Bronchial epithelial cell (primary cell): ENCODE data around the gene ATP1B1. TPM values are rescaled to one million over a fixed set of nuclear protein-coding genes. Genes with fewer than 3 reads are reported as not detected.

ENCODE experiments used
- DNase-seq: peaks from one replicate; pipeline ENCODE4 v3.0.0-alpha.2; 2010; ENCODE audit warnings: low read depth
- FAIRE-seq: peaks from 2 replicates; lab custom pipeline; 2011; peaks lifted over from hg19 to GRCh38; lab: Jason Lieb, UNC
- H3K27me3 ChIP-seq: 2 replicates; pipeline ENCODE4 v1.5.1; 2011; ENCODE audit warnings: low read length; ENCODE audit not compliant: control insufficient read depth, insufficient read depth
- H3K36me3 ChIP-seq: 2 replicates; pipeline ENCODE4 v1.5.1; 2011; ENCODE audit warnings: low read length; ENCODE audit not compliant: control insufficient read depth, insufficient read depth
- H3K4me3 ChIP-seq: 2 replicates; pipeline ENCODE4 v1.5.1; 2011; ENCODE audit warnings: mild to moderate bottlenecking, low read depth, low read length, control low read depth
- total RNA-seq: library from RNA; depleted of rRNA; stranded (reverse); fragments of >200 nt; gene quantifications from 2 replicates; pipeline ENCODE4 v1.2.1, GENCODE V29; 2014
- TF ChIP-seq, protein P1 (sequence below): IDR thresholded peaks from 2 replicates; pipeline ENCODE4 v1.5.1; 2011; ENCODE audit warnings: mild to moderate bottlenecking, moderate library complexity, low read length, control low read depth, inconsistent platforms; ENCODE audit not compliant: insufficient read depth, severe bottlenecking

Gene ATP1B1
- total RNA-seq, 1 donor from 2014 or later = 49.0 TPM

DNA sequence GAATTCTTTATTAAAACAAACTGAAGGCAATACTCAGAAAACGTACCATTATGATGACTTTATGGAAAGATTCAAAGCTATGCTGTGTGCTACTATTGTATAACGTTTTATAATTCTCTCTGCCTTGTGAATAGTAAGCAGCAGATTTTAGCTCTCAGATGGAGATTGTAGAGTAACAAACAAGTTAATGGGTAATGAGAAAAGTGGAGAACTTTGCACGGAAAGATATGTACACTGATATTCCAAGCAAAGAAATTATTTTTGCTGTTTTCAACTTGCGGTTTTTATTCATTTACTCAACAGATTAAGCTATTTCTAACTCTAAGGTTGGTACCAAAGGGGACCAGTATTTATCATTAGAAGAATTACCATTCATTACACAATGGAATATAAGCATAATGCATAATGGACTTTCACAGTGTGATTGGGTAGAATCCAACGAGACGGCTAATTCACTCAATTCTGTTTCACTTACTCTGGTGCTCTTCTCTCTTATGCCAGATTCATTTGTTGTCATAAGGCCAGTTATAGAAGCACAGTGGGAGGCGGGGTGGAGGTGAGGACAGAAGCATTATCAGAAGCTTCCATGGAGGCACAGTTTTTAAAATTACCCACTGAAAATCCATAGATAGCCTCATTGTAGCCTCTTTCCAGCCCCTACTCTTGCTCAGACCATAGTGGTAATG lies 38.6 kb downstream of the ATP1B1 start:
- Histone ChIP-seq H3K27me3 (no peaks in the 10 kb centered on the region), H3K4me3 (no peak overlapping the region), H3K36me3 (no peaks in the 10 kb centered on the region)
- FAIRE-seq (no peak), DNase-seq (no peak)
- TF ChIP-seq, protein P1, sequence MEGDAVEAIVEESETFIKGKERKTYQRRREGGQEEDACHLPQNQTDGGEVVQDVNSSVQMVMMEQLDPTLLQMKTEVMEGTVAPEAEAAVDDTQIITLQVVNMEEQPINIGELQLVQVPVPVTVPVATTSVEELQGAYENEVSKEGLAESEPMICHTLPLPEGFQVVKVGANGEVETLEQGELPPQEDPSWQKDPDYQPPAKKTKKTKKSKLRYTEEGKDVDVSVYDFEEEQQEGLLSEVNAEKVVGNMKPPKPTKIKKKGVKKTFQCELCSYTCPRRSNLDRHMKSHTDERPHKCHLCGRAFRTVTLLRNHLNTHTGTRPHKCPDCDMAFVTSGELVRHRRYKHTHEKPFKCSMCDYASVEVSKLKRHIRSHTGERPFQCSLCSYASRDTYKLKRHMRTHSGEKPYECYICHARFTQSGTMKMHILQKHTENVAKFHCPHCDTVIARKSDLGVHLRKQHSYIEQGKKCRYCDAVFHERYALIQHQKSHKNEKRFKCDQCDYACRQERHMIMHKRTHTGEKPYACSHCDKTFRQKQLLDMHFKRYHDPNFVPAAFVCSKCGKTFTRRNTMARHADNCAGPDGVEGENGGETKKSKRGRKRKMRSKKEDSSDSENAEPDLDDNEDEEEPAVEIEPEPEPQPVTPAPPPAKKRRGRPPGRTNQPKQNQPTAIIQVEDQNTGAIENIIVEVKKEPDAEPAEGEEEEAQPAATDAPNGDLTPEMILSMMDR = no peak

DNA sequence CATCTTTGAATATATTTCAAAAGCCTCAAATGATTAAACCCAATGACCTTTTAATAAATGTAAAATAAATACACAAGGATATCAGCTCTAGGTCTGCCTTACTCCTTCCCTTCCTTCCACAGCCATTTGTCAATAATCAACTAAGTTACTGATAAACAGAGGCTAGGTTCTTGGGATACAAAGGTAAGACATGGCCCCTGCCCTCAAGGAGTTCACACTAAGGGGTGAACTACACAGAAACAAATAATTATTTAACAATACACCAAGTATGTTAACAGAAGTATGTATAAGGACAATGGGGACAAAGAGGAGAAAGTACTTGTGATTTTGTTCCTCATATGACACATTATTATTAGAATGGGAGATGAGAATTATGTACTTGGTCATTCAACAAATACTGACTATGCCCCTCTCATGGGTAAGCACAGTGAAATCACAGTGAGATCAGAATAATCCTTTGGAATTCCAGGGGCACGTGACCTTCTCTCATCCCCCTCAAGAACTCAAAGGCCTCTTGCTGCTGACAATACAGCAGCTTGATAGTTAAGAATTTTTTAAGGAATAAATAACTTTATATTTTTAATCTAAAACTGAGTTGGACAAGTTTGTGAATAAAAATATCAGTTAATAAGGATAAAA lies 40.2 kb downstream of the ATP1B1 start:
- TF ChIP-seq, protein P1 = no peak
- DNase-seq (no peak), FAIRE-seq (no peak)
- no peak overlapping the region for H3K4me3 ChIP-seq
- no peaks in the 10 kb centered on the region for H3K27me3 ChIP-seq
- no peaks in the 10 kb centered on the region for H3K36me3 ChIP-seq

DNA sequence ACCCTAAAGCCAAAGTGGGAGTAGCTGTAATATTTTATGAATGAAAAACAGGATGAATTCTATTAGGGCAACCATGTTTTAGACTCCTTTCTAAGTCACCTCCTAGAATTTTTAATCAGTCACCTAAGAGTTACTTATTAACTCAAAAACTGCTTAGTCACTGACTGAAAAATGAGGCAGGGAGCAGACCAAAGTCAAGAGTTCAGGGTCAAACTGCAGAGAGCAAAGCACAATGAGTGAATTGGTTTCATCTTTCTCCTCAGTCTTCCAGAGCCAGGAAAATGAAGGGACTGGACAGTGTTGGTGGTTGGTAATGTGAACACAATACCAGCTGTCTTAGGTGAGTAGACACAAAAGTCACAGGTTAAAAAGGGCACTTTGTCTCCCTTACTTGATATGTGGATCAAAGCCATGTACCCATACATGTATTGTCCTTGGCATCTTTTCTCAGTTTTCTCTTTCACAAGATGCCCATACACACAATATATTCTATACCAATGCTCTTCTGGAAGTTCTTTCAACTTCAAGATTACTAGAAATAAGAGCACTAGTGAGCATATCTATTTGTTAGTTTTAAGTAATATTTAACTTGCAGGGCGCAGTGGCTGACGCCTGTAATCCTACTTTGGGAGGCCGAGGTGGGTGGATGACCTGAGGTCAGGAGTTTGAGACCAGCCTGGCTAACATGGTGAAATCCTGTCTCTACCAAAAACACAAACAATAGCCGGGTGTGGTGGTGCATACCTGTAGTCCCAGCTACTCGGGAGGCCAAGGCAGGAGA lies 42.2 kb downstream of the ATP1B1 start:
- H3K27me3 ChIP-seq = no peaks in the 10 kb centered on the region
- DNase-seq (no peak), FAIRE-seq (no peak)
- TF ChIP-seq, protein P1 = no peak
- H3K4me3 ChIP-seq = no peak overlapping the region
- no peaks in the 10 kb centered on the region for H3K36me3 ChIP-seq

DNA sequence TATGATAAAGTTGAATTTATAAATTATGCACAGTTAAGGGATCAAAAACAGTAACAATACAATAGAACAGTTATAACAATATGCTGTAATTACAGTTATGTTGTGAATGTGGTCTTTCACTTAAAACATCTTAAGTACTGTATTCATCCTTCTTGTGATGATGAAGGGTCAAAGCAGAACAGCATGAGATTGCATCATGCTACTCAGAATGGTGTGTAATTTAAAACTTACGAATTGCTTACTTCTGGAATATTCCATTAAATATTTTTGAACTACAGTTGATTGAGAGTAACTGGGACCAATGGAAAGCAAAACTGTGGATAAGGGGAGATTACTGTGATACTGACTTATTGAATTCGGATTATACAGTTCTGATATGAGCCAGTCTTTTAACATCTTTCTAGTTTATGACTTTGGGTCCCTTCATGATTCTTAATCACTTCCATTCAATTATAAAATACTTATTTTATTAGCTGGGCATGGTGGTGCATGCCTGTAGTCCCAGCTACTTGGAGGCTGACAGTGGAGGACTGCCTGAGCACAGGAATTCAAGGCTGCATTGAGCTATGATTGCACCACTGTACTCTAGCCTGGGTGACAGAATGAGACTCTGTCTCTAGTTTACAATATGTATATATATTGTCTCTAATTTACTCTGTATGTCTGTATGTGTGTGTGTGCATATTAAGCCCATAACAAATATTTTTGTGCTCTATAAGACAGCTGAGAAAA lies 43.2 kb downstream of the ATP1B1 start:
- TF ChIP-seq, protein P1 = no peak
- Histone ChIP-seq H3K27me3 (no peaks in the 10 kb centered on the region), H3K4me3 (no peak overlapping the region), H3K36me3 (no peaks in the 10 kb centered on the region)
- DNase-seq (no peak), FAIRE-seq (no peak)

DNA sequence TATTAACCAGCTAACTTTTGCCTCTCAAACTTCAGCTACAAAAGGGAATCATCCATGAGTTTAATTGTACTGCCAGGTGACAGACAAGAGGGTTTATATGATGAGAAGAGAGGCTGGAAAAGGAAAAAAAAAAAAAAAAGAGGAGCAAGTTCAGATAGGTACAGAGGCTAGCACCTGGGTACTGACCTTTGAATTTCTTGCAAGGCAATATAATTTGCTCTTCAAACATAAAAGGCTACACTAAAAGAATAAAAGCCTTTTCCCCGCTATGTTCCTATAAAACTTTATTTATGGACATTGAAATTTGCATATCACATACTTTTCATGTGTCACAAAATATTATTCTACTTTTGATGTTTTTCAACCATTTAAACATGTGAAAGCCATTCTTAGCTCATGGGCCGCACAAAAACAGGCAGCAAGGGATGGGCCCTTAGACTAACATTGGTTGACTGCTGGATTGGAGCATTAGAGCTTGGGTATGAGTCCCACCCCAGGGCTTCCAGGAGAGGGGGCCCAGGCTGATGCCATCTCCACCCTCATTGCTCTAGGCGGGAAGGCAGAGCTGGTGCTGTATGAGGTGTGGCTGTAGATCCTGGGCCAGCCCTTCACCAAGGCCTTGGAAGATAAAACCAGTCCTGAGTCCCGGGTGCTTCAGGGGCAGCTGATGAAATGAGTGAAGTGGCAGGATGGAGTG lies 44.3 kb downstream of the ATP1B1 start:
- FAIRE-seq (no peak), DNase-seq (no peak)
- TF ChIP-seq, protein P1 = no peak
- no peaks in the 10 kb centered on the region for H3K27me3 ChIP-seq
- H3K4me3 ChIP-seq = no peak overlapping the region
- H3K36me3 ChIP-seq = no peaks in the 10 kb centered on the region
